ENCODE data around the gene GSK3A. TPM values are rescaled to one million over a fixed set of nuclear protein-coding genes. Genes with fewer than 3 reads are reported as not detected.

Gene GSK3A
- total RNA-seq, 1 donor from 2014 or later, result 40.0 TPM

DNA sequence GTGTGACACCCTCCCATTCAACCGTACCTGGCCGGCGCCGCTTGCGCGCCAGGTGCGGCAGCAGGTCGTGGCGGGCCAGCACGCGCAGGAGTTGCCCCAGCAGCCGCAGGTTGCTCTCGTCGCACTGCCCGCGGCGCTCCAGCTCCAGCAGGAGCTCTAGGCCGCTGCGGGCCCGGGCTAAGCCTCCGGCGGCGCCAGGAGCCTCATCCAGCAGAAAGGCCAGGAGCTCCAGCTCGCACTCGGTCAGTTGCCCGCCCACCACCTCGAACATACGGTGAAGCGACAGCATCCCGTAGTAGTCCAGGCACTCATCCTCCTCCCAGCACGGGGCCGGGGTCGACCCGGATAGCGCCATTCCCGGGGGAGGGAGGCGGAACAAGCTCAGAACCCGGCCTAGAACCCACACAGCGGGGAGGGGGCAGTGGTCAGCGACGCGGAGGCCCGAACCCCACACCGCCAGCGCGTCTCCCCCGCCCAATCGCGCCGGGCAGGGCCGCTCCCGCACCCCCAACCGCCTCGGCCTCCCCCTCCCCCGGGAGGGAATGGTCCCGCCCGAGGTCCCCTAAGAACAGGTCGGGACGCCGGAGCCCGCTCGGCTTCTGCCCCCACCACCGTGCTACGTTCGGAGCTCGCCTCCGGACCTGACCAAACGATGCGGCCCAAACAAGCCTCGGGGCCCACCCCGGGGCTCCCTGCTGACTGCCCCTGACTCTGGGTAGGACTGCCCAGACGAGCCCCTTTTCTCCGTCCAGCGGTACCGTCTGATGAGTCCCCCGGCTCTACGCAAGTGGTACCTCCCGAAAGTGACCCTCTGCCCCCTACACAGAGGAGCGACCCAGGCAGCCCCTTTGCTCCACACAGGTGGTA lies 25.5 kb downstream of the GSK3A start:
- ATAC-seq (peak; percentile 23), DNase-seq (peak; percentile 64)
- intact Hi-C loops (cut with micrococcal nuclease), result no loop called here

DNA sequence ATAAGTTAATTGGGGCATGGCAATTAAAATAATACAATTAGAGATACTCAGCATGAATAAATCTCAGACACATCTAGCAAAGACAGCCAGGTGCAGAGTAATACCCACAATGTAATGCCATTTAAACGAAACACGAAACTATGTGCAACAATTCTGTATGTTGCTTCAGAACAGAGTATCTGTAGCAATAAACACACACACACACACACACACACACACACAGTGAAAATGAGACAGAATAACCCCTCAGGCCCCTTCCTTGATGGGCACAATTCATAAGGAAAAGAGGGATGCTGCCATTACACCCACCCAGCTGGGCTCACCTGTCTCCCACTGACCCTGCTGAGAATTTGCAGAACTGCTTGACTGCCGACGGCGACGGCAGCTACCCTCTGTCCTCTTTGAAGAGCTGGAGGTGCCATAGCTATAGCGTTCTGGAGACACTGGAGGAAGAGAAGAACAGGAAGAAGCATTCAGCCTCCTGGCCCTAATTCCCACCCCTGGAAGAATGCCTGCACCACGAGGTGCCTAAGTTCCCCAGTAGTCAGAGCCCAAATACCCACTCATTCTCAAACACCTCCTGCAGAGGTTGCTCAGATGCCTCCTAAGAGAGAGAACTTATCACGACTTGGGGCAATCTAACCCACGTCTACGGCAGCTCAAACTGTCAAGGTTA lies 27.5 kb downstream of the GSK3A start:
- DNase-seq (no peak), ATAC-seq (no peak)
- intact Hi-C loops (cut with micrococcal nuclease), result no loop called here

DNA sequence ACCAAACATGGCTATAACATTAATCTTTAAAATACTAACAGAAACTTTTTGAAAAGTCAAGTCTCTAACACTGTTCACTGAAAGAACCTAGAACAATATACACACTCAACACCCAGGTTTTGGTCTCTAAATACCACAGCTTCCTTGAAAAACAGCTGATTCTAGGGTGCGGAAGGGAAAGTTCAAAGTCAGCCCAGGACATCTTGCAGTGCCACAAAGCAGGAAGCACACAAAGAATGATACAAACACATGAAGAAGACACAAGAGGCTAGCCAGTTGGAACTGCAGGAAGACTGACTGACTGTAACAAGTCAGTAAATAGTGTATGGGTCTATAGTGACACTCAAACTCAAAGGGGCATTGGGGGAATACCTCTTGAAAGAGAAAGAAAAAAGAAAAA lies 29.5 kb downstream of the GSK3A start:
- no peak for DNase-seq
- intact Hi-C loops (cut with micrococcal nuclease), result no loop called here

DNA sequence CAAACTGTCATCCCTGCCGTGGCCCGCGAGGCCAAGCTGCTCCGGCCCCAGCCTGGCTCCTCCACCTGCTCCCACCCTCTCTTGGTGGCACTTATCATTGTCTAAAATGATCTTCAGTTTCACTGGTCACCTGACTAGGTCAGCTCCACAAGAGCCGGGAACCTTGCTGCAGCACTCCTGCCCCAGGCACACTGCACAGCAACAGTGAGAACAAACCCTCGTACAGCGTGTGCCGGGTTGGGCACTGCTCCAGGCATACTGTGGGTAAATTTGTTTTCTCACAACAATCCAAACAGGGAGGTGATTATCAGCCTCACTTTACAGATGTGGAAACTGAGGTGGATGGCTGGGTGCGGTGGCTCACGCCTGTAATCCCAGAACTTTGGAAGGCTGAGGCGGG lies 33.8 kb downstream of the GSK3A start:
- ATAC-seq (peak; percentile 79), DNase-seq (peak; percentile 58)
- intact Hi-C loops (cut with micrococcal nuclease), result no loop called here

More for the DNA sequence above, 29.5 kb downstream of the GSK3A start:
- no peak for ATAC-seq

DNA sequence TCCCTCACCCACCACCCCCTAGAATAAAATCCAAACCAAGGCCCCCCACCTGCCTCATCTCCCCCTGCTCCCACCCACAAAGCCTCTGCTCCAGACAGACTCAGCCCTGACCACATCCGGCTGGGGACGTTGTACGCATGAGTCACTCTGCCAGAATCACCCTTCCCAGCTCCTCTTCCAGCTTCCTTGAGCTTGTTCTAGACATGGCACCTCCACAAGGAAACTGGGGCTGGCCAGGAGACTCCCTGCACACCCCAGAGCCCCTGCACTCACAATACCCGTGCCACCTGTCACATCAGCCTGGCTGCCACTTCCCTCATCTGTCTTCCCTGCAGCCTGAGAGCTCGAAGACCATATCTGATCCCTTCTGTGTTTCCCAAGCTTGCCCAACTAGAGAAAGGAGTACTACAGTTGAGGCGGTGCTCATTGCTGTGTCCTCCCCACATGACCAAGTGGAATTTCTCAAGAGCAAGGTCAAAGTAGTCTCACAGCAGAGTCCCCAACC lies 34.6 kb downstream of the GSK3A start:
- no peak for ATAC-seq
- intact Hi-C loops (cut with micrococcal nuclease), result no loop called here

DNA sequence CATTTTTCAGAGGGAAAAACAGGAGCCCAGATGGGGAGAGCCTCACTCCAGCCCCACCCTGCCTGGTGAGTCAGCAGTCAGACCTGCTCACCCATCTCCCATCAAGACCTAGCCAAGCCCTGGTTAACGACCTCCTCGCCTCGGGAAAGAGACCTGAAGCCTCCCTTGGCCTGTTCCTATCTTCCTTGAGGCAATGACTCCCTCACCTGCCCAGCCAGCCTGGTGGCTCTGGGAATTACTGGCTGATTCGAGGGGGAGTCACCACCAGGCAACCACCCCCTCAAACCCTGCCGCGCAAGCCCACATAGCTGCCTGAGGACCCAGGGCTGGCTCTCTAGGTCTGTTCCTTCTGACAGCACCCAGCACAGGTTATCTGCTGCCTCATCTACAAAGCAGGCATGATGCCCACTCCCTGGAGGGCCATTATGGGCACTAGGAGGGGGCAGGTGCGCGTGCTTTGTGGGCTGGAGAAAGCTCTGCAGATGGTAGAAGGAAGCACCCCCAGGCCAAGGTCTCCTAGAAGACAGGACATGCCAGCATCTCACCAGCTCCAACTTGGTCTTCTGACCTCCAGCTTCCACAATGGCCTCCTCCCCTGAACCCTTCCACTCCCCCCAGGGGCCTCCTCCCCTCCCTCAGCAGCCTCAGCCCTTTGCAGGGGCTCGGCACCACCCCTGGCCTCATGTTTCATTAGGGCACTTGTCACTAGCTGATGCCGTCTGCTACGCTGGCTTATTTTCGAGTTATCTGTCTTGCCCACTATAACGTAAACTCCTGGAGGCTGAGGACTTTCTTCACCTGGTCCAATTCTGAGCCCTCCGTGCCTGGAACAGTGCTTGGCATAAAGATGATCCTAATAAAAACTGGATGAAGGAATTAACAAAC lies 35.3 kb downstream of the GSK3A start:
- intact Hi-C loops (cut with micrococcal nuclease), result no loop called here
- ATAC-seq, result no peak
- DNase-seq, result no peak

More for the DNA sequence above, 34.6 kb downstream of the GSK3A start:
- DNase-seq, result no peak

DNA sequence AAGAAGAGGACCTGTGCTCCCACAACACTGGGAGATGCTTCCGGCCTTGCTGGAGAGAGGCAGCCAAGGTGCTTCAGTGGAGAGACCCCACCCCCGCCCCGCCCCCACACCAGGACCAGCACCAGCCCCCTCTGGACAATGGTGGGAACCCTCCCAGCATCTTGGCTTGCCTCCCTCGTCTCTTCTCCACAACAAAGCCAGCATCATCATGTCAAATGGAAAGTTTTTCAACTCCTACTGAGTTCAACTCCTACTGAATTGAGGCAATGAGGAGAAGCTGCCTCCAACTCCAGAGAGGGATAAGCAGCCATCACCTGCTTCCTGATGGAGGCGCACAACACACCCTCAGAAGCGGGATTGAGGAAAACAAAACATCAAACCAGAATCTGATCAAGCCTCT lies 37.7 kb downstream of the GSK3A start:
- intact Hi-C loops (cut with micrococcal nuclease), result no loop called here
- ATAC-seq (no peak), DNase-seq (no peak)

DNA sequence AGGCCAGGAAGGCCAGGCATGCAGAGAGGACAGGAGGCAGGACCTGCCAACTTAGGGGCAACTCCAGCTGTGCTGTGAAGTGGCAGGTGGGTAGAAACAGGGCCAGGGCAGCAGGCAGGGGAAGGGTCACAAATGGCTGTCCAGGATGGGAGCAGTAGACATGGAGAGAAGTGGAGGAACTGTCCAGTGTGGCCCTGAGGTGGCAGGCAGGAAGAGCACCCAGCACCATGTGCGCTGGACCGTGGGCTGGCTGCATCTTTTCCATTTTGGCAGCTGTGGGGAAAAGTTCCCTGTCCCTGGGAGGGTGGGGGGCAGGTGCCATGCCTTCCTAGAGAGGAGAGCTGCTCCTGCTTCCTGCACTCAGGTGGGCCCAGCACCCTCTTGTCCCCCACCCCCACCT lies 38.7 kb downstream of the GSK3A start:
- ATAC-seq, result no peak
- intact Hi-C loops (cut with micrococcal nuclease), result no loop called here

DNA sequence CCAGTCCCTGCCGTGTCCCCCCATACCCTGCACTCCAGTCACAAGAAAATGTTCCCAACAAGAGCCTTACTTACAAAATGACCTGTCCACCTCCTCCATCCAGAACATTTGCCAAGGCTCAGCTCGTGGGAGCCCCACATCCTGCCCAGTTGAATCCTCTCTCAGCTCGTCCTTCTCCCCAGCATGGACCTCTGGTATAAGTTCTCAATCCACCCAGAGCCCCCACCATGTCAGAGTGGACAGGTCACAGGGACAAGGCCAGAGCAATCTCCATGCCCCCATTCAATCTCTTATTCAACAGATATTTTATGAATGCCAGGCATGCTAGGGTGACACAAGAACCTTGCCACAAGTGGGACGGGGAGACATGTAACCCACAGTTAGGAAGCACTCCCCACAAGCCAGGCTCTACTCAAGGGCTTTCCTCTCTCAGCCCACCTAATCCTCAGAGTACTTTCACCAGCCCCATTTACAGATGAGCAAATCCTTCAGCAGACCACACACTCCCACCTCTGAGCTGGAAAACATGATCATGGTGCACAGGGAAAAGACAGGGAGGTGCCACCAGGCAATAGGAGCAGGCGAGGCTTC lies 40.0 kb downstream of the GSK3A start:
- ATAC-seq (no peak), DNase-seq (no peak)
- intact Hi-C loops (cut with micrococcal nuclease), result no loop called here

More for the DNA sequence above, 38.7 kb downstream of the GSK3A start:
- no peak for DNase-seq

DNA sequence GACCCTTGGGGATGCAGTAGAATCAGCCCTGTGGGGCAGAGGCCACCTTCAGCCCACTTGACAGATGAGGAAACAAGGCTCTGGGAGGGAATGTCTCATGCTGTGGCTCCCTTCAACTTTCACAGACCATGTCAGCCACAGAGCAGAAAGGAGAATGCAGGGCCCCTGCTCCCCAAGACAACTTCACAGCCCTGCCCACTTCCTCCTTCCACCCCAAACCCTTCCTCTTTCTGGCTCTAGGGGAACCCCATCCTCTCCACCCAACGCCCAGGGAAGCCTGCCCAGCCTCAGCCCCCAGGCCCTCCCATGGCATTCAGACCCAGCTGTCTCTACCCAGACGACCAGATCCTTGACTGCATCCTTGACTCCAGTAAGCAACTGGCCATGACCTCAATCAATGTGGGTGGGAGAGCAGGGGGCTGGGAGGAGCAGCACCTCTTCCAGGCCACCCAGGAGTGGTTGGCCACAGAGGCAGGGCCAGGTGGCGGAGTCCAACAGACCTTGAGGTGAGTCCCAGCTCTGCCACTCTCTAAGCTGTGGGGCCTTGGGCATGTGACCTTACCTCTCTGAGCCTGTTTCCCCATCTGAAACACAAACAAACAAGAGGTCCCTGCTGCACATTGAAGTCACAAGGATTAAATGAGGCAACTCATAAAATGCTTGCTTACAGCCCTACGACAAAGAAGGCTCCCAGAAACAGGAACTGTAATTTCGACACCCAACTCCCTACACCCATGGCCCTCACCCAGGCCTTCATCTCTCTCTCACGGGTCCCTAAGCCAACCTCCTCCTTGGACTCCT lies 40.7 kb downstream of the GSK3A start:
- ATAC-seq (peak; percentile 60), DNase-seq (peak; percentile 58)
- intact Hi-C loops (cut with micrococcal nuclease), result no loop called here

DNA sequence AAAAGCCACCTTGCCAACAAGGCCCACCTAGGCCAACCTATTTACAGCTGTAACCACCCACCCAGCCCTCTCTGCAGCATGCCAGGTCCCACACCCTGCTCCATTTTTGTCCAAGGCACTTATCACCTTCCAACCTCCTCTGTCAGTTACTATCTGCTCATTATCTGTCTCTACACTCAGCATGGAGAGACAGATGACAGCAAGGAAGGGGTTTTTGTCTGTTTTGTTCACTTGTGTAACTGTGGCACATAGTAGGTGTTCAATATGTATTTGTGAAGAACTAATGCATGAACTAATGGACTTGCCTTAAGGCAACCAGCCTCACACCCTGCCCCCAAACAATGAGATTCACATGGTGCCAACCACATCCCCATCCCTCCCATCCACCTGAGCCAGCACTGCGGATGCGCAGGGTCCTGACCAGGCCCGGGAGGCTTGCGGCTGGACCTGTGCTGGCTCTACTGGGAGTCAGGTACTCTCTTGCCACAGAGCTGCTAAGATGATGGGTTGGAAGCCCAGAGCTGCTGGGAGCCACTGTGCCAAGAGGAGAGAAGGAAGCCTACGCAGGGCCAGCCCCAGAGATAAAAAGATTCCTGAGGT lies 42.2 kb downstream of the GSK3A start:
- intact Hi-C loops (cut with micrococcal nuclease), result no loop called here
- no peak for DNase-seq
- ATAC-seq, result no peak

DNA sequence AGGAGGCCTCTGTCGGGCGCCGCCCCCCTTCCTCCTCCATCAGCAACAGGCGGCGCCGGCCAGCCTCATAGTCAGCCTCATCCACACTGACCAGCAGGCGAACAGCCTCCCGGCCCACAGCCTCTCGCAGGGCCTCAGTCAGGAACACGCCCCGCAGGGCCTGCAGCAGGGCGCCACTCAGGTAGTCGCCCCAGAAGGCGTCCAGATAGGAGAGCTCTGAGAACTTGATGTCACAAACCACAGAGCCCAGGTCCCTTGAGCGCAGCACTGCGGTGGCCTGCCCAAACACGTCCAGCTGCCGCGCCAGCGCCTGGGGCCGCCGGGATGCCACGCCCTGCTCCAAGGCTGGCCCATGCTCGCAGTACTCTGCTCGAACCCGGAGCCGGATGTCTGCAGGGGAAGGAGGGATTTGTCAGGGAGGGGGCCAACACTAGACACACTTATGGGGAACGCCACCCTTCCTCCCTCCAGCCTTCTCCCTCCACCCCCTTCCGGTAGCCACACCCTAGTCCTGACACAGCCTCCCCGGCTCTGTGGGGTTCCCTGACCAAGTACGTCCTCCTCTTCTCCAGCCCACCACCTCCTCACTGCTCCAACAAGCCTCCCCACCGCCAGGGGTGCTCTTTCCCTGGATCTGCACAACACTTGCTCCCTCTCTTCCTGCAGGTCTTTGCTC lies 42.8 kb downstream of the GSK3A start:
- intact Hi-C loops (cut with micrococcal nuclease), result no loop called here
- peak; percentile 62 for ATAC-seq
- peak; percentile 57 for DNase-seq

DNA sequence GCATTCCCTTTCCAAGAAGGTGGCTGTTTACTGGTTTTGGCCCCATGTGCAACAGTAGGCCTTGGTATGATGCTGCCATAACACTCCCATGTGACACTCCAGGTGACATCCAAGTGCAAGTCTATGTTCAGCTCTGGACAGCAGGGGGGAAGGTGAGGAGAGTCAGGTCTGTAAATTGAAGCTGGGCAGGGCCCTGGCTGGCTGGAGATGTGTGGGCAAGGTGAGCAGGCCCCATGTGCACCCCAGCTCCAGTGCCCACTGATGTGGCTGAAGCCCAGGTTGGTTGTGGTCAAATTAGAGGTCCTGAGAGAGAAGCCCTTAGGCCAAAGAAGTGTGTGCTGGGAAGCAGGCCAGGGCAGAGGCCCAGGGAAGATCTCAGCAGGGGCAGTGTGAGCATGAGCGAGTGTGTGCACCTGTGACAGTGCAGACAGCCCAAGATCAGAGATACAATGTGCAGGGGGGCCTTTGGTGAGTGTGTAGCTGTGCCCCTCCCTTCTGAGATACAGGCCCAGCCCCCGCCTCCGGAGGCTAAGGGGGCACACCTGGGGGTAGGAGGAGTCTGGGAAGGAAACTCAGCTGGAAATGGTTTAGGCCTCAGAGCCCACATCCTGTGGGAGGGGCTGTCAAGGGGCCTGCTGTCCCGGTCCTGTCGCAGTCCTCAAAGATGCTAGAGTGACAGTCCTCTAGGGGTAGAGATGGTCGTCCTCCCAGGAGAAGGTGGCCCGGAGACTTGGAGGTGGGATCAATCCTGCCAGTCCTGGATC lies 43.5 kb downstream of the GSK3A start:
- intact Hi-C loops (cut with micrococcal nuclease), result no loop called here
- no peak for DNase-seq
- peak; percentile 9 for ATAC-seq

DNA sequence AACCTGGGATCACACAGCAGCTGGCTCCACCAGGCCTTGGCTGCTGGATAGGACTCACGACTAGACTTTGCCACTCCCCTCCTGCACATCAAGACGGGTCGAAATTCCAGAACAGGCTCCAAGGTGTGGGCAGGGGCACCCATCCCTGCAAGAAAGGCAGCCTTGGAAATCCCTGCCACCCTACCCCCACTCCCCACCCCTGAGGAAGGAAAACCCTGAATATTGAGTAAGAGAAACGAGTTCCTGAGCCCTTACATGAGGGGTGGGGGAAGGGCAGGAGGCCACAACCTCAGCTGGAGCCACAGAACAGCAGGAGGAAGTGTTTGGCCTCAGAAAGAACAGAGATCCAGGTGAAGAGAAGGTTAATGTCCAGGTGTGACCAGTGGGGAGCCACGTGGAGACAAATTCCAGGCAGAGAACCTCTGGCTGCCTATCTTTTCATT lies 45.0 kb downstream of the GSK3A start:
- intact Hi-C loops (cut with micrococcal nuclease), result no loop called here
- ATAC-seq (no peak), DNase-seq (no peak)

DNA sequence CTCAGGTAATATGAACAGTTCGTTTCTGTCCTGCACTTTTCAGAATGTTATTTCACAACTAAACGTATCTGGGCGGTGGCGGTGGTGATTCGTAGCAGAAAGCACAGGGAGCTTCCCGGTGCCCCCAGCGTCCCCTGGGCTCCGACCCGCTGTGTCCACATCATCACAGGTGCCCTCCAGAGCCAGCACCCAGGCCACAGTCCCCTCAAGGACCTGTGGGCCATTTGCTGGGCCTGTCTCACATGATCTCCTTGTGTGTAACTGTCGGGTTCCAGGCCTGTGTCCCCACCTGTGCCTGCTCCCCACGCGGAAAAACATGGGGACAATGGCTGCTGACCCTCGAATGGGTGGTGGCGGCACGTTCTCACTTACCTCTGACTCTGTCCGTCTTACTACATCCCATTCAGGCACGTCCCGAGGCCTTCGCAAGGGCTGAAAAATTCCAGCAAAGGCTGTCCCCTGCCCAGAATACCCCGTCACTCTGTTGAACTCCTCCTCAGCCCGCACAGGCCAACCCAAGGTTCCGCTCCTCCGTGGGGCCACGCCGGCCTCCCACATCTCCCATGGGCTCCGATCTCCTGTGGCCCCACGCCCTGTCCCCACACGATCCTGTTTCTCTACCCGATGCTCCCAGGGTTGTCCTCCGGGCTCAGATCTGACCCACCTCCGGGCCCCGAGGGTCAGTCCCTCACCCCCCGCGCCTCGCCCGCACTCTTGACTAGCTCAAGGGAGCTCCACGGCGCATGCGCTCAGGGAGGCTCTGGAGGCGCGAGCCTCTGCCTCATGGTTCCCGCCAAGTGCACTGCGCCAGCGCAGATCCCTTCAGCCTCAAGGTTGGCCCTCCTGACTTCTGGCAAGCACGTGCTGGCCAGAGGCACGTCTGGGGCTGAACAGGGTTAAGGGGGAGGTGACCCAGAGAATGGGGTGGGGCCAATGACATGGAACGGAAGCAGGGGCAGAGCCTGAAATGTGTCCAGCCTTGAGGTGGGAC lies 46.1 kb downstream of the GSK3A start:
- no peak for ATAC-seq

More for the DNA sequence above, 46.1 kb downstream of the GSK3A start:
- intact Hi-C loops (cut with micrococcal nuclease), result no loop called here
- no peak for DNase-seq

All from left ventricle myocardium superior (tissue), 1 donor.